HepG2 (cell line): Measurements from ENCODE around the gene SLC2A4. TPM values are rescaled to one million over a fixed set of nuclear protein-coding genes. Genes with fewer than 3 reads are reported as not detected.

Experiments
- AFF4 ChIP-seq: sonication (generic); formaldehyde crosslinking; IDR thresholded peaks from 2 replicates; pipeline ENCODE4 v1.4.0; 2020; ENCODE audit warnings: missing genetic modification reagents
- ARNTL ChIP-seq: sonication (generic); formaldehyde crosslinking; IDR thresholded peaks from 2 replicates; pipeline ENCODE4 v1.4.0; 2020; ENCODE audit warnings: mild to moderate bottlenecking, missing genetic modification reagents
- CSRNP1 ChIP-seq: sonication (generic); formaldehyde crosslinking; IDR thresholded peaks from 2 replicates; pipeline ENCODE4 v1.8.1; 2023; ENCODE audit warnings: mild to moderate bottlenecking, missing genetic modification reagents
- ELF3 ChIP-seq: IDR thresholded peaks from 2 replicates; pipeline ENCODE4 v1.6.1; 2016; ENCODE audit warnings: missing genetic modification reagents, missing compliant biosample characterization
- ETV6 ChIP-seq: sonication (generic); formaldehyde crosslinking; conservative IDR thresholded peaks from 2 replicates; pipeline ENCODE4 v1.4.0; 2020; ENCODE audit warnings: missing genetic modification reagents
- FOXJ3 ChIP-seq: sonication (generic); formaldehyde crosslinking; IDR thresholded peaks from 2 replicates; pipeline ENCODE4 v1.4.0; 2020; ENCODE audit warnings: missing genetic modification reagents, mild to moderate bottlenecking, borderline replicate concordance
- GATAD2A ChIP-seq: IDR thresholded peaks from 2 replicates; pipeline ENCODE4 v1.6.1; 2016
- HDAC1 ChIP-seq: sonication (generic); formaldehyde crosslinking; IDR thresholded peaks from 2 replicates; pipeline ENCODE4 v1.5.1; 2020; ENCODE audit warnings: mild to moderate bottlenecking, missing genetic modification reagents
- KDM4B ChIP-seq: sonication (generic); formaldehyde crosslinking; IDR thresholded peaks from 2 replicates; pipeline ENCODE4 v1.4.0; 2020; ENCODE audit warnings: missing genetic modification reagents
- LBX2 ChIP-seq: sonication (generic); formaldehyde crosslinking; IDR thresholded peaks from 2 replicates; pipeline ENCODE4 v1.5.0; 2020; ENCODE audit warnings: missing genetic modification reagents, mild to moderate bottlenecking, borderline replicate concordance
- MTA3 ChIP-seq: sonication (generic); formaldehyde crosslinking; IDR thresholded peaks from 2 replicates; pipeline ENCODE4 v1.4.0; 2020; ENCODE audit warnings: missing genetic modification reagents
- PAXIP1 ChIP-seq: sonication (generic); formaldehyde crosslinking; conservative IDR thresholded peaks from 2 replicates; pipeline ENCODE4 v1.4.0; 2020; ENCODE audit warnings: mild to moderate bottlenecking, missing genetic modification reagents, moderate library complexity
- SAP130 ChIP-seq: IDR thresholded peaks from 2 replicates; pipeline ENCODE4 v1.6.1; 2016; ENCODE audit warnings: low read depth
- SMARCE1 ChIP-seq: fragments of 450-650 bp; IDR thresholded peaks from 2 replicates; pipeline ENCODE4 v1.6.1; 2017; ENCODE audit warnings: borderline replicate concordance
- TBX3 ChIP-seq: fragments of 450-650 bp; IDR thresholded peaks from 2 replicates; pipeline ENCODE4 v1.6.1; 2017; ENCODE audit warnings: antibody characterized with exemption, mild to moderate bottlenecking, inconsistent platforms, borderline replicate concordance
- ZBTB21 ChIP-seq: sonication (generic); formaldehyde crosslinking; IDR thresholded peaks from 2 replicates; pipeline ENCODE4 v1.4.0; 2020; ENCODE audit warnings: missing genetic modification reagents
- ZNF296 ChIP-seq: sonication (generic); formaldehyde crosslinking; conservative IDR thresholded peaks from 2 replicates; pipeline ENCODE4 v1.5.0; 2020; ENCODE audit warnings: mild to moderate bottlenecking, missing genetic modification reagents
- ZNF337 ChIP-seq: sonication (generic); formaldehyde crosslinking; IDR thresholded peaks from 2 replicates; pipeline ENCODE4 v1.5.1; 2020; ENCODE audit warnings: missing genetic modification reagents, low read depth, mild to moderate bottlenecking, borderline replicate concordance
- ZNF496 ChIP-seq: sonication (generic); formaldehyde crosslinking; IDR thresholded peaks from 2 replicates; pipeline ENCODE4 v1.8.1; 2023; ENCODE audit warnings: mild to moderate bottlenecking, moderate library complexity, missing genetic modification reagents; ENCODE audit not compliant: insufficient replicate concordance
- ZNF770 ChIP-seq: sonication (generic); formaldehyde crosslinking; IDR thresholded peaks from 2 replicates; pipeline ENCODE4 v1.5.0; 2020; ENCODE audit warnings: mild to moderate bottlenecking, missing genetic modification reagents
- polyA plus RNA-seq, 8 experiments: library from polyadenylated mRNA; depleted of rRNA in 3 of 8; stranded (reverse) in 7 of 8; unstranded in 1 of 8; fragments of >200 nt; fragmentation: Illumina TruSeq in 4 of 8; extraction: Trizol in 4 of 8; gene quantifications; 2 replicates each; pipeline versions ENCODE4 v1.2.1 to v1.2.3, GENCODE V29; 2011 to 2016; ENCODE audit warnings: low read depth in 4 of 8, missing spikeins in 1 of 8, mixed read lengths in 1 of 8; ENCODE audit not compliant: insufficient read depth in 1 of 8
- total RNA-seq, 5 experiments: library from RNA; depleted of rRNA; stranded (reverse); fragments of >200 nt; fragmentation: Illumina TruSeq; extraction: Trizol; gene quantifications; 2 replicates each; pipeline ENCODE4 v1.2.3, GENCODE V29; 2016; ENCODE audit warnings: low read depth in 1 of 5

The SLC2A4 gene
- total and polyA plus RNA-seq, 2 of the 13 experiments (the other 11 are each of a cell fraction or from before 2014, with no cell fraction given) = 4.9 to 5.8 TPM

- TF ChIP-seq ELF3 (CRISPR knock-in tag) (peak; percentile 43; the same call in 1 of the 2 replicates), PAXIP1 (CRISPR knock-in tag) (0 out of 2 replicates have a peak, but pooled peaks have one; percentile 22), ZNF496 (no peak), KDM4B (CRISPR knock-in tag) (no peak), SAP130 (CRISPR knock-in tag) (0 out of 2 replicates have a peak, but pooled peaks have one; percentile 24), ZNF337 (CRISPR knock-in tag) (no peak), AFF4 (CRISPR knock-in tag) (no peak), LBX2 (no peak), ETV6 (CRISPR knock-in tag) (no peak), ZNF296 (CRISPR knock-in tag) (no peak), CSRNP1 (no peak), TBX3 (no peak), ARNTL (CRISPR knock-in tag) (no peak), ZNF770 (CRISPR knock-in tag) (no peak), SMARCE1 (no peak), MTA3 (no peak), ZBTB21 (CRISPR knock-in tag) (no peak), HDAC1 (no peak), GATAD2A (CRISPR knock-in tag) (0 out of 2 replicates have a peak, but pooled peaks have one; percentile 15), FOXJ3 (no peak)
Observed at GRCh38 chr17:7279448-7279847, 2.1 kb upstream of the SLC2A4 start (continued).
